Measurements from ENCODE around the gene PCNT.

- TF ChIP-seq CTCF (IDR thresholded peaks at IDR 0.05 in 2 of 3, conservative IDR thresholded peaks at IDR 0.05 in 1 of 3; ENCODE audit: insufficient read depth in 2 of 3, low read depth in 1 of 3, low read length in 3 of 3) (no peak), CXXC5 (CRISPR knock-in tag; IDR thresholded peaks at IDR 0.05) (no peak), REST (IDR thresholded peaks at IDR 0.05; ENCODE audit: borderline replicate concordance) (no peak), REST (CRISPR knock-in tag; IDR thresholded peaks at IDR 0.05; ENCODE audit: low read depth) (no peak), FOXM1 (IDR thresholded peaks at IDR 0.05; ENCODE audit: low read depth) (no peak), FOXM1 (CRISPR knock-in tag; IDR thresholded peaks at IDR 0.05; ENCODE audit: low read depth) (no peak), NR4A1 (CRISPR knock-in tag; IDR thresholded peaks at IDR 0.05) (no peak), NR4A1 (tag; IDR thresholded peaks at IDR 0.05) (no peak), THRAP3 (IDR thresholded peaks at IDR 0.05; ENCODE audit: borderline replicate concordance) (no peak)
These were observed 27.0 kb downstream of the PCNT start for GRCh38 chr21:46350981-46351380.
